Left cardiac atrium (tissue), 2 donors: ENCODE results near the gene FNDC3A. TPM values are rescaled to one million over a fixed set of nuclear protein-coding genes. Genes with fewer than 3 reads are reported as not detected.

Experiments
- total RNA-seq, 2 donors: library from RNA; stranded (reverse); fragmentation: NEBNext Ultra II Directional; extraction: Animal tissue kit (Norgen Biotek cat#: 25700); gene quantifications; one replicate each; pipeline ENCODE4 v1.2.1, GENCODE V29; 2021
- donor health status: DM: no; HTN: yes; CAD: no; lungs with severe emphysema.
- donor health status: DM: yes; HTN: yes; CAD: no.

The FNDC3A gene
- total RNA-seq, 2 donors from 2014 or later, result 22.0 to 35.8 TPM

Other genes starting within 250 kb of the FNDC3A start
- gene MLNR, start 244.4 kb downstream of the FNDC3A start, total RNA-seq, result not detected